ENCODE data around the gene SPRR3. TPM values are rescaled to one million over a fixed set of nuclear protein-coding genes. Genes with fewer than 3 reads are reported as not detected.

SPRR3 gene
- total RNA-seq, 1 experiment from 2014 or later = not detected

GRCh38 chr1:152995842-152996241 is 5.7 kb upstream of the SPRR3 start:
- Histone ChIP-seq H3K9ac (ENCODE audit: low read length) (no peak overlapping the region), H3K27ac (ENCODE audit: low read depth, low read length) (no peak overlapping the region), H2AFZ (ENCODE audit: low read depth, low read length, poor library complexity, severe bottlenecking) (no peak overlapping the region), H3K4me3 (replicated peaks in 1 of 2; ENCODE audit: low read depth in 1 of 2, low read length in 2 of 2) (no peak overlapping the region), H3K9me2 (ENCODE audit: insufficient read depth) (no peaks in the 10 kb centered on the region), H3K27me3 (ENCODE audit: insufficient read depth, low read length) (peaks cover 28% of the 10 kb centered on the region; the same call in 1 of the 2 replicates), H3K4me1 (ENCODE audit: control insufficient read depth in 1 of 2, insufficient read depth in 2 of 2, low read length in 2 of 2) (peaks cover 0 to 7% of the 10 kb centered on the region in 2 experiments; a peak in 1 of 4 replicates), H3K79me2 (ENCODE audit: insufficient read depth, low read length) (no peaks in the 10 kb centered on the region), H3K4me2 (ENCODE audit: low read length) (no peak overlapping the region), H4K20me1 (ENCODE audit: insufficient read depth) (no peaks in the 10 kb centered on the region), H3K9me3 (ENCODE audit: control insufficient read depth in 1 of 2, insufficient read depth in 1 of 2, low read depth in 1 of 2, low read length in 2 of 2) (no peaks in the 10 kb centered on the region), H3K36me3 (ENCODE audit: control insufficient read depth in 1 of 2, insufficient read depth in 2 of 2, low read length in 2 of 2) (no peaks in the 10 kb centered on the region)
- BruUV-seq (replicated peaks) = no TSS peak
- POLR2A ChIA-PET = no interaction called here
- intact Hi-C loops (cut with micrococcal nuclease) = no loop called here
- ATAC-seq (no peak), DNase-seq (ENCODE audit: low read depth, low spot score) (no peak)
- CTCF ChIA-PET = no interaction called here
- TF ChIP-seq REST (IDR thresholded peaks at IDR 0.05; ENCODE audit: low read depth) = no peak
- TF ChIP-seq ELF1 (IDR thresholded peaks at IDR 0.05; ENCODE audit: borderline replicate concordance, low read depth) = no peak
- TF ChIP-seq ATF3 (IDR thresholded peaks at IDR 0.05) = no peak
- no peak for TF ChIP-seq TCF7L2 (IDR thresholded peaks at IDR 0.05; ENCODE audit: borderline replicate concordance, extremely low read depth, insufficient read depth, insufficient read length)
- no peak for TF ChIP-seq SIN3A (IDR thresholded peaks at IDR 0.05; ENCODE audit: low read depth)
- TF ChIP-seq POLR2AphosphoS5 (IDR thresholded peaks at IDR 0.05; ENCODE audit: low read depth, low read length) = no peak
- RAD21 ChIA-PET (ENCODE audit: low non-redundant PET in 1 of 2, low total read pairs in 2 of 2, uncharacterized antibody in 2 of 2, unreplicated experiment in 2 of 2) = no interaction called here

Measured in HCT116 (cell line).